Right lobe of liver (tissue), 6 donors: ENCODE results near the gene TCFL5. TPM values are rescaled to one million over a fixed set of nuclear protein-coding genes. Genes with fewer than 3 reads are reported as not detected.

ENCODE experiments used
- ATAC-seq, 4 donors: fragments of 200-7000 bp; cut with Tn5 transposase; one replicate each; pipeline ENCODE4 v1.9.1; 2020; ENCODE audit warnings: mild to moderate bottlenecking in 4 of 4, moderate library complexity in 4 of 4
- DNase-seq, 3 donors: peaks; one replicate each; pipeline ENCODE4 v3.0.0-alpha.2; 2020
- H3K27ac ChIP-seq, 3 donors: fragments of 200-600 bp; one replicate each; pipeline ENCODE4 v1.8.0; 2022
- H3K27me3 ChIP-seq, 2 donors: fragments of 200-600 bp; one replicate each; pipeline ENCODE4 v1.8.0; 2022
- H3K36me3 ChIP-seq, 4 donors: fragments of 200-600 bp; sonication (generic) in 1 of 4; one replicate each; pipeline versions ENCODE4 v1.5.1 to v1.8.0; 2017 to 2022; ENCODE audit warnings: control low read depth in 1 of 4
- H3K4me1 ChIP-seq, 4 donors: fragments of 200-600 bp; sonication (generic) in 1 of 4; one replicate each; pipeline versions ENCODE4 v1.5.1 to v1.8.0; 2017 to 2022; ENCODE audit warnings: control low read depth in 1 of 4
- H3K4me3 ChIP-seq, 3 donors: fragments of 200-600 bp; one replicate each; pipeline ENCODE4 v1.8.0; 2022
- H3K9me3 ChIP-seq, 4 donors: fragments of 200-600 bp; sonication (generic) in 1 of 4; one replicate each; pipeline versions ENCODE4 v1.5.1 to v1.8.0; 2017 to 2022; ENCODE audit warnings: control low read depth in 1 of 4
- CTCF ChIP-seq, 4 donors: fragments of 200-600 bp in 3 of 4; fragments of 450-650 bp in 1 of 4; IDR thresholded peaks; one replicate each; pipeline versions ENCODE4 v1.5.1 to v1.8.0; 2016 to 2022; ENCODE audit warnings: antibody characterized with exemption in 4 of 4, mild to moderate bottlenecking in 2 of 4
- POLR2A ChIP-seq: fragments of 450-650 bp; IDR thresholded peaks from one replicate; pipeline ENCODE4 v1.6.1; 2017; ENCODE audit warnings: antibody characterized with exemption, mild to moderate bottlenecking
- WGBS: methylation state at CpG from one replicate; pipeline ENCODE4 v1.1.6; 2018; ENCODE audit warnings: low coverage, low lambda C conversion rate; ENCODE audit not compliant: insufficient coverage; ENCODE audit errors: missing lambda C conversion rate; 5-methylcytosine and 5-hydroxymethylcytosine counted together
- intact Hi-C, 2 donors: fragments of 100-400 bp; cut with DNase I; formaldehyde crosslinking; loops; one replicate each; pipeline versions ENCODE4 v1.11.2 to v1.14.1; 2022
- total RNA-seq, 6 experiments: library from RNA; depleted of rRNA in 2 of 6; stranded (reverse); fragments of >200 nt in 2 of 6; fragmentation: NEBNext Ultra II Directional in 3 of 6; extraction: Animal tissue kit (Norgen Biotek cat#: 25700) in 3 of 6; gene quantifications; one replicate each; pipeline versions ENCODE4 v1.1.0 to v1.2.4, GENCODE V29; 2016 to 2023
- donor health status: DM: no; HTN: yes; CAD: no.
- donor health status: DM: no; HTN: no; CAD: no.
- donor health status: DM: no; HTN: no; CAD: no.
- donor health status: DM: no; HTN: yes; CAD: no.
- donor health status: DM: no; HTN: yes; CAD: no.

TCFL5 gene
- total RNA-seq, 6 experiments from 2014 or later = 2.9 to 5.1 (median 3.9) TPM

GRCh38 chr20:62880147-62880934 is 18.7 kb upstream of the TCFL5 start:
- H3K27me3 ChIP-seq = no peaks in the 10 kb centered on the region
- no peak overlapping the region for H3K27ac ChIP-seq
- H3K36me3 ChIP-seq = peaks cover 0 to 15% (median 4%) of the 10 kb centered on the region in 4 donors
- H3K4me1 ChIP-seq = no peaks in the 10 kb centered on the region
- TF ChIP-seq CTCF (IDR thresholded peaks at IDR 0.05) = no peak
- no peak for TF ChIP-seq POLR2A
- intact Hi-C loops = no loop called here
- no peaks in the 10 kb centered on the region for H3K9me3 ChIP-seq
- H3K4me3 ChIP-seq = no peak overlapping the region
- 100% methylated on average over 1 of the region's 37 CpGs for WGBS
- ATAC-seq (no peak), DNase-seq (peak in 1 of 3 donors; percentile 28)

GRCh38 chr20:62879275-62880146 is 17.9 kb upstream of the TCFL5 start:
- Histone ChIP-seq H3K4me3 (no peak overlapping the region), H3K27ac (no peak overlapping the region), H3K36me3 (peaks cover 0 to 15% (median 4%) of the 10 kb centered on the region in 4 donors), H3K9me3 (no peaks in the 10 kb centered on the region), H3K27me3 (no peaks in the 10 kb centered on the region), H3K4me1 (no peaks in the 10 kb centered on the region)
- intact Hi-C loops = loop anchor here in 1 of 2 donors (10.0 kb wide), 1 partner anchor 125 kb away; the partner anchor contains the start of gene BHLHE23
- DNase-seq (peak in 1 of 3 donors; percentile 43), ATAC-seq (no peak)
- 85% methylated on average over 31 of the region's 80 CpGs for WGBS
- TF ChIP-seq POLR2A (no peak), CTCF (IDR thresholded peaks at IDR 0.05) (no peak)

GRCh38 chr20:62878244-62879038 is 16.8 kb upstream of the TCFL5 start:
- Histone ChIP-seq H3K4me3 (no peak overlapping the region), H3K9me3 (no peaks in the 10 kb centered on the region), H3K27ac (no peak overlapping the region), H3K27me3 (no peaks in the 10 kb centered on the region), H3K4me1 (no peaks in the 10 kb centered on the region), H3K36me3 (peaks cover 0 to 15% (median 4%) of the 10 kb centered on the region in 4 donors)
- intact Hi-C loops = loop anchor here in 1 of 2 donors (10.0 kb wide), 1 partner anchor 126 kb away; the partner anchor contains the start of gene BHLHE23
- WGBS = 69% methylated on average over 19 of the region's 20 CpGs
- no peak for TF ChIP-seq POLR2A
- no peak for TF ChIP-seq CTCF (IDR thresholded peaks at IDR 0.05)
- no peak for ATAC-seq
- DNase-seq = no peak
